Non-pigmented ciliary epithelial cell (primary cell): ENCODE results near the gene SLC9A2.

Experiments used
- DNase-seq: peaks from one replicate; pipeline ENCODE4 v3.0.0-alpha.2; 2010; ENCODE audit warnings: low read depth

SLC9A2 gene

GRCh38 chr2:102619414-102620319 is at the start of gene SLC9A2:
SLC9A2 (plus strand) TSS chr2:102619553; CDS start chr2:102619849, 296 bp downstream.
- no peak for DNase-seq

GRCh38 chr2:102575888-102576287 is 43.5 kb upstream of the SLC9A2 start:
- DNase-seq, result no peak

- no peak for DNase-seq
Measured at GRCh38 chr2:102578376-102578775, 41.0 kb upstream of the SLC9A2 start.

- DNase-seq, result no peak
Measured at GRCh38 chr2:102581911-102582310, 37.4 kb upstream of the SLC9A2 start.

- DNase-seq, result no peak
Measured at GRCh38 chr2:102582845-102583244, 36.5 kb upstream of the SLC9A2 start.

- no peak for DNase-seq
Measured at GRCh38 chr2:102585847-102586404, 33.4 kb upstream of the SLC9A2 start.

GRCh38 chr2:102588213-102588939 is 31.0 kb upstream of the SLC9A2 start:
- no peak for DNase-seq

GRCh38 chr2:102589444-102589843 is 29.9 kb upstream of the SLC9A2 start:
- DNase-seq, result no peak

GRCh38 chr2:102591491-102592045 is 27.8 kb upstream of the SLC9A2 start:
- DNase-seq, result no peak

- no peak for DNase-seq
Measured at GRCh38 chr2:102592601-102593000, 26.8 kb upstream of the SLC9A2 start.

GRCh38 chr2:102593516-102593915 is 25.8 kb upstream of the SLC9A2 start:
- no peak for DNase-seq

- DNase-seq, result no peak
Measured at GRCh38 chr2:102594445-102595016, 24.8 kb upstream of the SLC9A2 start.

- DNase-seq, result no peak
Measured at GRCh38 chr2:102597788-102598187, 21.6 kb upstream of the SLC9A2 start.

- DNase-seq, result no peak
Measured at GRCh38 chr2:102599486-102599885, 19.9 kb upstream of the SLC9A2 start.

GRCh38 chr2:102601730-102602129 is 17.6 kb upstream of the SLC9A2 start:
- DNase-seq, result no peak

GRCh38 chr2:102603904-102604303 is 15.4 kb upstream of the SLC9A2 start:
- no peak for DNase-seq

GRCh38 chr2:102604769-102605168 is 14.6 kb upstream of the SLC9A2 start:
- no peak for DNase-seq

GRCh38 chr2:102606353-102606752 is 13.0 kb upstream of the SLC9A2 start:
- DNase-seq, result no peak

- DNase-seq, result peak; percentile 20
Measured at GRCh38 chr2:102615620-102616436, 3.5 kb upstream of the SLC9A2 start.

GRCh38 chr2:102618452-102619413 is 620 bp upstream of the SLC9A2 start:
- no peak for DNase-seq
